DOHH2 (cell line): ENCODE measurements around the gene MARCHF3.

ENCODE experiments used
- EZH2phosphoT487 ChIP-seq: fragments of 200-600 bp; sonication (generic); IDR thresholded peaks from 2 replicates; pipeline ENCODE4 v1.6.1; 2017; ENCODE audit warnings: borderline replicate concordance, mild to moderate bottlenecking, antibody characterized with exemption, low read length, moderate library complexity, mixed read lengths
- TF ChIP-seq, protein P1 (sequence below): fragments of 200-600 bp; sonication (generic); IDR thresholded peaks from one replicate; pipeline ENCODE4 v1.5.1; 2014; ENCODE audit warnings: antibody characterized with exemption, mild to moderate bottlenecking, low read depth, low read length; ENCODE audit not compliant: poor library complexity, severe bottlenecking

GRCh38 chr5:126956991-126957390, 73.4 kb downstream of the MARCHF3 start:
- TF ChIP-seq, protein P1, sequence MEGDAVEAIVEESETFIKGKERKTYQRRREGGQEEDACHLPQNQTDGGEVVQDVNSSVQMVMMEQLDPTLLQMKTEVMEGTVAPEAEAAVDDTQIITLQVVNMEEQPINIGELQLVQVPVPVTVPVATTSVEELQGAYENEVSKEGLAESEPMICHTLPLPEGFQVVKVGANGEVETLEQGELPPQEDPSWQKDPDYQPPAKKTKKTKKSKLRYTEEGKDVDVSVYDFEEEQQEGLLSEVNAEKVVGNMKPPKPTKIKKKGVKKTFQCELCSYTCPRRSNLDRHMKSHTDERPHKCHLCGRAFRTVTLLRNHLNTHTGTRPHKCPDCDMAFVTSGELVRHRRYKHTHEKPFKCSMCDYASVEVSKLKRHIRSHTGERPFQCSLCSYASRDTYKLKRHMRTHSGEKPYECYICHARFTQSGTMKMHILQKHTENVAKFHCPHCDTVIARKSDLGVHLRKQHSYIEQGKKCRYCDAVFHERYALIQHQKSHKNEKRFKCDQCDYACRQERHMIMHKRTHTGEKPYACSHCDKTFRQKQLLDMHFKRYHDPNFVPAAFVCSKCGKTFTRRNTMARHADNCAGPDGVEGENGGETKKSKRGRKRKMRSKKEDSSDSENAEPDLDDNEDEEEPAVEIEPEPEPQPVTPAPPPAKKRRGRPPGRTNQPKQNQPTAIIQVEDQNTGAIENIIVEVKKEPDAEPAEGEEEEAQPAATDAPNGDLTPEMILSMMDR: no peak
- TF ChIP-seq EZH2phosphoT487: no peak
